Spinal cord (tissue), 10 donors: ENCODE results near the gene GTF2F1. TPM values are rescaled to one million over a fixed set of nuclear protein-coding genes. Genes with fewer than 3 reads are reported as not detected.
"Not testable (repeated sequence)": the region's sequence is repeated elsewhere in the genome, so short reads cannot be mapped to it uniquely, and the experiment has no call there.

Source experiments
- DNase-seq, 6 donors: peaks; one replicate each; pipeline versions ENCODE4 v3.0.0 to v3.0.0-alpha.2; 2013 to 2015; ENCODE audit warnings: low spot score in 6 of 6, low read depth in 4 of 6
- H3K27ac ChIP-seq: one replicate; pipeline ENCODE4 v1.5.1; 2013; ENCODE audit warnings: low read depth, low read length, control low read depth
- H3K27me3 ChIP-seq: one replicate; pipeline ENCODE4 v1.6.1; 2013; ENCODE audit warnings: low read length; ENCODE audit not compliant: control insufficient read depth, insufficient read depth
- H3K36me3 ChIP-seq: one replicate; pipeline ENCODE4 v1.6.1; 2013; ENCODE audit warnings: low read length; ENCODE audit not compliant: control insufficient read depth, insufficient read depth
- H3K4me1 ChIP-seq: one replicate; pipeline ENCODE4 v1.6.1; 2013; ENCODE audit warnings: low read length; ENCODE audit not compliant: control insufficient read depth, insufficient read depth
- H3K4me3 ChIP-seq: one replicate; pipeline ENCODE4 v1.5.1; 2013; ENCODE audit warnings: low read depth, low read length, control low read depth
- H3K9me3 ChIP-seq: one replicate; pipeline ENCODE4 v1.6.1; 2013; ENCODE audit warnings: low read length; ENCODE audit not compliant: control insufficient read depth, insufficient read depth
- WGBS: methylation state at CpG from one replicate; pipeline ENCODE4 v1.1.5; 2013; ENCODE audit warnings: missing lambda C conversion rate; ENCODE audit not compliant: insufficient coverage; 5-methylcytosine and 5-hydroxymethylcytosine counted together
- polyA plus RNA-seq, 2 donors: library from polyadenylated mRNA; unstranded; fragments of 120-200 nt; gene quantifications; one replicate each; pipeline ENCODE4 v1.2.1, GENCODE V29; 2013; ENCODE audit not compliant: insufficient read length in 2 of 2
- total RNA-seq, 2 donors: library from RNA; depleted of rRNA in 1 of 2; stranded (reverse); fragments of 120-200 nt in 1 of 2; fragments of >200 nt in 1 of 2; gene quantifications; one replicate each; pipeline versions ENCODE4 v1.2.3 to v1.2.4, GENCODE V29; 2013 to 2014
- donor health status: healthy.

Gene GTF2F1
- total and polyA plus RNA-seq, 4 donors: 26.2 to 97.3 (median 65.9) TPM

GRCh38 chr19:6360445-6360844 is 32.5 kb downstream of the GTF2F1 start:
- DNase-seq, H3K4me3 ChIP-seq, H3K9me3 ChIP-seq, H3K27ac ChIP-seq, H3K27me3 ChIP-seq: not testable (repeated sequence)
- peaks cover 14% of the 10 kb centered on the region for H3K36me3 ChIP-seq
- no CpG with 5 or more reads among the region's 12 CpGs for WGBS
- peaks cover 14% of the 10 kb centered on the region for H3K4me1 ChIP-seq

GRCh38 chr19:6359568-6360341 is 33.2 kb downstream of the GTF2F1 start:
- Histone ChIP-seq H3K27ac (no peak overlapping the region), H3K36me3 (peaks cover 7% of the 10 kb centered on the region), H3K4me3 (no peak overlapping the region), H3K9me3 (no peaks in the 10 kb centered on the region), H3K4me1 (peaks cover 14% of the 10 kb centered on the region), H3K27me3 (no peaks in the 10 kb centered on the region)
- no peak for DNase-seq
- 82% methylated on average over 5 of the region's 5 CpGs for WGBS

GRCh38 chr19:6358003-6358402 is 35.0 kb downstream of the GTF2F1 start:
- Histone ChIP-seq H3K27ac (no peak overlapping the region), H3K36me3 (no peaks in the 10 kb centered on the region), H3K27me3 (no peaks in the 10 kb centered on the region), H3K9me3 (no peaks in the 10 kb centered on the region), H3K4me3 (no peak overlapping the region), H3K4me1 (peaks cover 14% of the 10 kb centered on the region)
- 59% methylated on average over 7 of the region's 9 CpGs for WGBS
- no peak for DNase-seq

- no peak for DNase-seq
- H3K36me3 ChIP-seq: no peaks in the 10 kb centered on the region
- no peaks in the 10 kb centered on the region for H3K27me3 ChIP-seq
- H3K27ac ChIP-seq: no peak overlapping the region
- H3K4me3 ChIP-seq: no peak overlapping the region
- H3K9me3 ChIP-seq: no peaks in the 10 kb centered on the region
- H3K4me1 ChIP-seq: peaks cover 7% of the 10 kb centered on the region
- WGBS: 77% methylated on average over 12 of the region's 14 CpGs
Observed at GRCh38 chr19:6357174-6357573, 35.8 kb downstream of the GTF2F1 start.

GRCh38 chr19:6355321-6356040 is 37.5 kb downstream of the GTF2F1 start:
- not testable (repeated sequence) for H3K27ac ChIP-seq, DNase-seq, H3K4me1 ChIP-seq, H3K9me3 ChIP-seq, H3K27me3 ChIP-seq, H3K4me3 ChIP-seq, H3K36me3 ChIP-seq
- WGBS: 97% methylated on average over 10 of the region's 46 CpGs

GRCh38 chr19:6354098-6354674 is 38.8 kb downstream of the GTF2F1 start:
- no CpG with 5 or more reads among the region's 4 CpGs for WGBS
- no peaks in the 10 kb centered on the region for H3K9me3 ChIP-seq
- no peaks in the 10 kb centered on the region for H3K36me3 ChIP-seq
- DNase-seq: no peak
- peaks cover 2% of the 10 kb centered on the region for H3K27me3 ChIP-seq
- no peaks in the 10 kb centered on the region for H3K4me1 ChIP-seq
- no peak overlapping the region for H3K27ac ChIP-seq
- H3K4me3 ChIP-seq: no peak overlapping the region

GRCh38 chr19:6352381-6353165 is 40.4 kb downstream of the GTF2F1 start:
- no peak overlapping the region for H3K27ac ChIP-seq
- H3K4me3 ChIP-seq: no peak overlapping the region
- H3K9me3 ChIP-seq: no peaks in the 10 kb centered on the region
- no CpG with 5 or more reads among the region's 2 CpGs for WGBS
- no peaks in the 10 kb centered on the region for H3K36me3 ChIP-seq
- no peak for DNase-seq
- peaks cover 2% of the 10 kb centered on the region for H3K27me3 ChIP-seq
- H3K4me1 ChIP-seq: no peaks in the 10 kb centered on the region

GRCh38 chr19:6350688-6351087 is 42.3 kb downstream of the GTF2F1 start:
- no peak for DNase-seq
- no peak overlapping the region for H3K27ac ChIP-seq
- H3K4me1 ChIP-seq: no peaks in the 10 kb centered on the region
- no peaks in the 10 kb centered on the region for H3K9me3 ChIP-seq
- no peaks in the 10 kb centered on the region for H3K36me3 ChIP-seq
- peaks cover 2% of the 10 kb centered on the region for H3K27me3 ChIP-seq
- no CpG with 5 or more reads among the region's 2 CpGs for WGBS
- no peak overlapping the region for H3K4me3 ChIP-seq

- not testable (repeated sequence) for H3K27ac ChIP-seq, H3K9me3 ChIP-seq, DNase-seq, H3K27me3 ChIP-seq, H3K4me3 ChIP-seq, H3K36me3 ChIP-seq, H3K4me1 ChIP-seq
- no CpG with 5 or more reads among the region's 2 CpGs for WGBS
Observed at GRCh38 chr19:6349271-6349670, 43.7 kb downstream of the GTF2F1 start.
